Osteoblast (primary cell): ENCODE measurements around the gene SEPTIN5. TPM values are rescaled to one million over a fixed set of nuclear protein-coding genes. Genes with fewer than 3 reads are reported as not detected.

Experiments used
- DNase-seq: peaks from one replicate; pipeline ENCODE4 v3.0.0; 2011; ENCODE audit warnings: low spot score, mixed read lengths; ENCODE audit not compliant: insufficient read length; ENCODE audit errors: missing footprints
- H2AFZ ChIP-seq: 2 replicates; pipeline ENCODE4 v1.6.0; 2011; ENCODE audit warnings: mild to moderate bottlenecking, low read length
- H3K27ac ChIP-seq: 2 replicates; pipeline ENCODE4 v1.5.1; 2011; ENCODE audit warnings: mild to moderate bottlenecking, low read depth, low read length, moderate library complexity
- H3K27me3 ChIP-seq: 2 replicates; pipeline ENCODE4 v1.6.0; 2012; ENCODE audit warnings: mild to moderate bottlenecking, control low read depth, inconsistent platforms, low read length, moderate library complexity; ENCODE audit not compliant: insufficient read depth
- H3K36me3 ChIP-seq: 2 replicates; pipeline ENCODE4 v1.5.1; 2011; ENCODE audit warnings: mild to moderate bottlenecking, low read length, control low read depth, moderate library complexity; ENCODE audit not compliant: insufficient read depth
- H3K4me1 ChIP-seq: 2 replicates; pipeline ENCODE4 v1.5.1; 2011; ENCODE audit warnings: mild to moderate bottlenecking, low read length, control low read depth, moderate library complexity; ENCODE audit not compliant: insufficient read depth
- H3K4me2 ChIP-seq: 2 replicates; pipeline ENCODE4 v1.6.0; 2011; ENCODE audit warnings: mild to moderate bottlenecking, low read length; ENCODE audit not compliant: insufficient read depth
- H3K4me3 ChIP-seq: fragments of 200-600 bp; sonication (generic); 3 replicates; pipeline ENCODE4 v1.5.1; 2012; ENCODE audit warnings: mild to moderate bottlenecking, low read length, inconsistent platforms; ENCODE audit not compliant: insufficient read depth
- H3K79me2 ChIP-seq: 2 replicates; pipeline ENCODE4 v1.6.0; 2012; ENCODE audit warnings: mild to moderate bottlenecking, low read length, control low read depth, inconsistent platforms; ENCODE audit not compliant: insufficient read depth
- H3K9me3 ChIP-seq: 2 replicates; pipeline ENCODE4 v1.5.1; 2011; ENCODE audit warnings: low read depth, low read length, control low read depth
- H4K20me1 ChIP-seq: 2 replicates; pipeline ENCODE4 v1.6.0; 2012; ENCODE audit warnings: mild to moderate bottlenecking, low read length, control low read depth; ENCODE audit not compliant: insufficient read depth
- total RNA-seq: library from RNA; depleted of rRNA; stranded (reverse); fragments of >200 nt; gene quantifications from 2 replicates; pipeline ENCODE4 v1.2.3, GENCODE V29; 2012
- TF ChIP-seq, protein P1 (sequence below): IDR thresholded peaks from 2 replicates; pipeline ENCODE4 v1.5.1; 2011; ENCODE audit warnings: mild to moderate bottlenecking, low read depth, low read length, moderate library complexity; ENCODE audit errors: extremely low read depth

SEPTIN5 gene
- total RNA-seq, 1 donor = 14.5 TPM

DNA sequence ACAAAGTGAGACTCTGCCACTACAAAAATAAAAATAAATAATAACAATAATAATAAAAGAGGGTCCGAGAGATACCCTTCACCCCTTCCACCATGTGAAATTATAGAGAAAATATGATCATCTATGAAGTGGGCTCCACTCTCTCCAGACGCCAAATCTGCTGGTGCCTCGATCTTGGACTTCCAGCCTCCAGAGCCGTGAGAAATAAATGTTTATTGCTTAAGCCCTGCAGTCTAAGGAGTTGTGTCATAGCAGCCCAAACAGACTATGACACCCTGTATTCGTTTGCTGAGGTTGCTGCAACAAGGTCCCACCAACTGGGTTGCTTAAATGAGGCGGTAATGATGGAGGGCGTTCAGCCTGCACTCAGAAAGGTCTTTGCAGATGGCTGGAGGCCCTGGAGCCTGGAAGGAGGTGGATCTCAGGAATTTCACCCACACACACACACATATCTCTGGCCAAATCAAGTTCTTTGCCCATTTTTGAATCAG lies 7.6 kb upstream of the SEPTIN5 start:
- Histone ChIP-seq H3K27me3 (peaks cover 3% of the 10 kb centered on the region), H2AFZ (no peak overlapping the region), H3K4me3 (no peak overlapping the region), H3K9me3 (no peaks in the 10 kb centered on the region), H3K4me1 (no peaks in the 10 kb centered on the region), H4K20me1 (no peaks in the 10 kb centered on the region), H3K79me2 (no peaks in the 10 kb centered on the region), H3K27ac (no peak overlapping the region), H3K4me2 (no peak overlapping the region), H3K36me3 (no peaks in the 10 kb centered on the region)
- no peak for DNase-seq
- TF ChIP-seq, protein P1, sequence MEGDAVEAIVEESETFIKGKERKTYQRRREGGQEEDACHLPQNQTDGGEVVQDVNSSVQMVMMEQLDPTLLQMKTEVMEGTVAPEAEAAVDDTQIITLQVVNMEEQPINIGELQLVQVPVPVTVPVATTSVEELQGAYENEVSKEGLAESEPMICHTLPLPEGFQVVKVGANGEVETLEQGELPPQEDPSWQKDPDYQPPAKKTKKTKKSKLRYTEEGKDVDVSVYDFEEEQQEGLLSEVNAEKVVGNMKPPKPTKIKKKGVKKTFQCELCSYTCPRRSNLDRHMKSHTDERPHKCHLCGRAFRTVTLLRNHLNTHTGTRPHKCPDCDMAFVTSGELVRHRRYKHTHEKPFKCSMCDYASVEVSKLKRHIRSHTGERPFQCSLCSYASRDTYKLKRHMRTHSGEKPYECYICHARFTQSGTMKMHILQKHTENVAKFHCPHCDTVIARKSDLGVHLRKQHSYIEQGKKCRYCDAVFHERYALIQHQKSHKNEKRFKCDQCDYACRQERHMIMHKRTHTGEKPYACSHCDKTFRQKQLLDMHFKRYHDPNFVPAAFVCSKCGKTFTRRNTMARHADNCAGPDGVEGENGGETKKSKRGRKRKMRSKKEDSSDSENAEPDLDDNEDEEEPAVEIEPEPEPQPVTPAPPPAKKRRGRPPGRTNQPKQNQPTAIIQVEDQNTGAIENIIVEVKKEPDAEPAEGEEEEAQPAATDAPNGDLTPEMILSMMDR = no peak

DNA sequence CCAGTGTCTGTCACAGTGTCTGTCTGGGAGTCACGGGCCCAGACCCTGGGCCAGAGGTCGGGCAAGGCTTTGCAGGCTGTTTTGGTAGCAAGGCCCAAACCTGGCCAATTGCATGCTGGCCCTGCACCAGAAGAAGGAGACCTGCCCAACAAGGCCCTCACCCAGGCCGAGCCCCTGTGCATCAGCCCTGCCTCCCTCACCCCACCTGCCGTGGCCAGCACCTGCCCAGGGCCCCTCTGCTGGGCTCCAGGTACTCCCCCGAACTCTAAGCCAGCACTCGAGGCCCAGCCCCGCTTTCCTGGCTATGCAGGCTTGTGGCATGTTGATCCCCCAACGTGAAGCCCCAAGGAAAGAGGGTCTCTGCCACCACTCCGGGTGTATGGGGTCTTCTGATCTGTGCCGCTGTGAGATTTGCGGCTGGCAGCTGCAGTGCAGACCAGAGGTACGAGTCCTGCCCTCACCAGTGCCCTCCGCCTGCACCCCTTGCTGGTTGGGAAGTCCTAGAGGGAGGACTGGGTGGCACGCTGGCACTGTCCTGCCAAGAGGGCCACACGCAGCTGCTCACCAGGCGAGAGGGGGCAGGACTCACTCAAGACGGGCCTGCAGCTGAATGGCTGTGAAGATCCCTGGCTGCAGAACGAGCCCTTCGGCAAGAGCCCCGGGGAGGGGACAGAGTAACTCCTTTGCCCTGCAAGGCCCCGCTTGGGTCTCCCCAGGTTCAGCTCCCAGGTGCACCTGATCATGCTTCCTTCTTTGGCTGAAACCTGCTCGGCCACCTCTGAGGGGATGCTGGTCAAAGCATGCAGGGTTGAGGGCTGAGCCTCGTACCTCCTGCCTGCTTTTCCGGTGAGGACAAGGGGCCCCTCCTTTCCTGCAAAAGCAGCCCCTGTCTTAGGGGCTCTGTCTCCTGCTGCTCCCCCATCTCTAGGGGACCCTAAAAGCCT lies 6.7 kb upstream of the SEPTIN5 start:
- Histone ChIP-seq H3K79me2 (no peaks in the 10 kb centered on the region), H3K36me3 (no peaks in the 10 kb centered on the region), H3K4me2 (no peak overlapping the region), H3K9me3 (no peaks in the 10 kb centered on the region), H3K27me3 (peaks cover 7% of the 10 kb centered on the region), H3K27ac (no peak overlapping the region), H3K4me3 (no peak overlapping the region), H2AFZ (no peak overlapping the region), H3K4me1 (no peaks in the 10 kb centered on the region), H4K20me1 (no peaks in the 10 kb centered on the region)
- peak; percentile 49 for DNase-seq
- TF ChIP-seq, protein P1 = no peak

DNA sequence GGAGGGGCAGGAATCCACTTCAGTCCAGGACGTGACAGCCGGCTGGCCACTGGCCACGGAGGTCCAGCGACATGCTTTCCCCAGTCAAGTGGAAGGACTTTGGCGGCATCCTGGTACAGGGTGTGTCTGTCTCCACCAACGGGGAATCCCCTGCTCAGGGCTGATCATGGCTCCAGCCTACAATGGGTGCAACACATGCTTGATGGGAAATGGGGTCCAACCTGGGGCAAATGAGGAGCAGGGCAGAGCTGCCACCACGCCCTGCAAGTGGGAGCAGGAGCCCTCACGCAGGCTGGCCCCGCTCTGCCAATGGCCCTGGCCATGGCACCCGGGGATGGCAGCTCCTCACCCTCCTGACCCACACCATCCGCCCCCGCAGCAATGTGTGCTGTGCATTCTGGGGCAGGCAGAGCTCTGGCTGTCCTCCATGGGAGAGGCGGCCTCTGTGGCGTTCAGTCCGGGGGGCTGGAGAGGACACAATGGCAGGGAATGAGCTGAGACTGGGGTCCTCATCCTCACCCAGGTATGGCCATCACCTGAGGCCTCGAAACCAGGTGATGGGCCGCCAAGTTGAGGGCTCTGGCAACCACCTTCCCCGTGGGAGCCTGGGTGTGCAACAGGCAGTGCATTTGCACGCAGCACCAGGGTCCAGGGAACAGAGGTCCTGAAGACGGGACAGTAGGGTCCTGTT lies 5.8 kb upstream of the SEPTIN5 start:
- peaks cover 11% of the 10 kb centered on the region for H3K27me3 ChIP-seq
- H4K20me1 ChIP-seq = no peaks in the 10 kb centered on the region
- H3K27ac ChIP-seq = no peak overlapping the region
- TF ChIP-seq, protein P1 = no peak
- no peak overlapping the region for H3K4me3 ChIP-seq
- H3K4me1 ChIP-seq = no peaks in the 10 kb centered on the region
- H3K79me2 ChIP-seq = no peaks in the 10 kb centered on the region
- no peak overlapping the region for H3K4me2 ChIP-seq
- H2AFZ ChIP-seq = no peak overlapping the region
- H3K36me3 ChIP-seq = no peaks in the 10 kb centered on the region
- DNase-seq = peak; percentile 57
- H3K9me3 ChIP-seq = no peaks in the 10 kb centered on the region
